ENCODE measurements around the gene OSBPL3. TPM values are rescaled to one million over a fixed set of nuclear protein-coding genes. Genes with fewer than 3 reads are reported as not detected.

Gene OSBPL3
- total RNA-seq, 4 donors from 2014 or later: 3.1 to 7.0 (median 5.3) TPM

DNA sequence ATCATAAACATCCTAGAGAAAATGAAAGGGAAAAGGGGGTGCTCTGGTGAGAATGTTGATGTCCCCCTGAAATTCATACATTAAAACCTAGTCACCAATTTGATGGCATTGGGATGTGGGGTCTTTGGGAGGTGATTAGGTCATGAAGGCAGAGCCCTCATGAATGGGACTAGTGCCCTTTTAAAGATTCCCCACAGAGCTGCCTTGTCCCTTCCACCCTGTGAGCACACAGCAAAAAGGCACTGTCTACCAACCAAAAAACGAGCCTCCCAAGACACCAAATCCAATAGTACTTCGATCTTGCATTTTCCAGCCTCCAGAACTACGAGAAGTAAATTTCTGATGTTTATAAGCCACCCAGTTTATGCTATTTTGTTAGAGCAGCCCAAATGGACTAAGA is 47.6 kb downstream of the OSBPL3 start:
- ATAC-seq (no peak), DNase-seq (no peak)
- Histone ChIP-seq H3K36me3 (no peaks in the 10 kb centered on the region), H3K9me3 (no peaks in the 10 kb centered on the region), H3K4me3 (no peak overlapping the region), H3K27ac (no peak overlapping the region), H3K4me1 (peaks cover 5 to 6% of the 10 kb centered on the region in 2 donors), H3K27me3 (no peaks in the 10 kb centered on the region)
- in situ Hi-C loops (cut with MboI; ENCODE audit: low sequenced_read_pairs in 4 of 4) (no loop called here), intact Hi-C loops (cut with DNase I; ENCODE audit: low total_unique reads) (no loop called here)
- TF ChIP-seq, protein P1, sequence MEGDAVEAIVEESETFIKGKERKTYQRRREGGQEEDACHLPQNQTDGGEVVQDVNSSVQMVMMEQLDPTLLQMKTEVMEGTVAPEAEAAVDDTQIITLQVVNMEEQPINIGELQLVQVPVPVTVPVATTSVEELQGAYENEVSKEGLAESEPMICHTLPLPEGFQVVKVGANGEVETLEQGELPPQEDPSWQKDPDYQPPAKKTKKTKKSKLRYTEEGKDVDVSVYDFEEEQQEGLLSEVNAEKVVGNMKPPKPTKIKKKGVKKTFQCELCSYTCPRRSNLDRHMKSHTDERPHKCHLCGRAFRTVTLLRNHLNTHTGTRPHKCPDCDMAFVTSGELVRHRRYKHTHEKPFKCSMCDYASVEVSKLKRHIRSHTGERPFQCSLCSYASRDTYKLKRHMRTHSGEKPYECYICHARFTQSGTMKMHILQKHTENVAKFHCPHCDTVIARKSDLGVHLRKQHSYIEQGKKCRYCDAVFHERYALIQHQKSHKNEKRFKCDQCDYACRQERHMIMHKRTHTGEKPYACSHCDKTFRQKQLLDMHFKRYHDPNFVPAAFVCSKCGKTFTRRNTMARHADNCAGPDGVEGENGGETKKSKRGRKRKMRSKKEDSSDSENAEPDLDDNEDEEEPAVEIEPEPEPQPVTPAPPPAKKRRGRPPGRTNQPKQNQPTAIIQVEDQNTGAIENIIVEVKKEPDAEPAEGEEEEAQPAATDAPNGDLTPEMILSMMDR (IDR thresholded peaks at IDR 0.05 in 4 of 5, conservative IDR thresholded peaks at IDR 0.05 in 1 of 5): no peak
- no peak for TF ChIP-seq POLR2A (IDR thresholded peaks at IDR 0.05)

DNA sequence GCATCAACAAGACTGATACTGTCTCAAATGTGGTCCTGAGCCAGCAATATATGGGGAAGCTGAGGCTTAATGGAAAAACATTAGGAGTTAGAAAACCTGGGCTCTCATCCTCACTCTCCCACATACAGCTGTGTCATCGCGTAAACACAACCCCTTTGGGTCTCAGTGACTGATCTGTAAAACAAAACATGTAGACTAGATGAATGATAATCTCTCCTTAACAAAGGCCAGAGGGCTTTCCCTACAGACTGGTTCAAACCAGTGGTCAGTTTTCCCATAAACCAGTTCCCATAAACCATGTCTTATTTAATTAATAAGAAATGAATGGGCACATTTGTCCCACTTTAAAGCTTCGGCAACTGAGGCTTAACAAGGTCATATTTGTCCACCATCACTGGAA is 48.1 kb downstream of the OSBPL3 start:
- TF ChIP-seq POLR2A (IDR thresholded peaks at IDR 0.05): no peak
- TF ChIP-seq, protein P1 (IDR thresholded peaks at IDR 0.05 in 4 of 5, conservative IDR thresholded peaks at IDR 0.05 in 1 of 5): no peak
- Histone ChIP-seq H3K4me3 (no peak overlapping the region), H3K36me3 (no peaks in the 10 kb centered on the region), H3K4me1 (peaks cover 10 to 11% of the 10 kb centered on the region in 2 donors), H3K9me3 (no peaks in the 10 kb centered on the region), H3K27ac (no peak overlapping the region), H3K27me3 (no peaks in the 10 kb centered on the region)
- ATAC-seq: no peak
- in situ Hi-C loops (cut with MboI; ENCODE audit: low sequenced_read_pairs in 4 of 4) (no loop called here), intact Hi-C loops (cut with DNase I; ENCODE audit: low total_unique reads) (no loop called here)
- no peak for DNase-seq

DNA sequence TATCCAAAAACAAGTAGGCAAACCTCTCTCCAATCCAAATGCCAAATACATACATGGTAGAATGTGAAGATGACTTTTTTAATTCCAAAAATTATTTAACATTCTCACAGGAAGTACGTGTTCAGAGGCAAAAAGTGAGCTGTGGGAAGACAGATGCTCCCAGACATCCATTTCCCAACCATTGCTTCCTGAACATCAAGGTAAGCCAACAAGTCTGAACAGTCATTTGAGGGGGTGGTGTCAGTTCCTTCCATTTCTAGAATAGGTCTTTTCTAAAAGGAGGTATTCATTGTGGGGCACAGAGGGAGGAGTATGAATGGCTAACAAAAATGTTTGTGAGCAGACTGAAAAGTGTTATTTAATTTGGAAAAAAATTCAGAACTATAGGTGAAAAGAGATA is 49.1 kb downstream of the OSBPL3 start:
- in situ Hi-C loops (cut with MboI; ENCODE audit: low sequenced_read_pairs in 4 of 4) (no loop called here), intact Hi-C loops (cut with DNase I; ENCODE audit: low total_unique reads) (no loop called here)
- ATAC-seq: no peak
- Histone ChIP-seq H3K4me1 (peaks cover 11 to 17% of the 10 kb centered on the region in 2 donors), H3K4me3 (no peak overlapping the region), H3K36me3 (no peaks in the 10 kb centered on the region), H3K9me3 (no peaks in the 10 kb centered on the region), H3K27me3 (no peaks in the 10 kb centered on the region), H3K27ac (no peak overlapping the region)
- TF ChIP-seq POLR2A (IDR thresholded peaks at IDR 0.05): no peak
- TF ChIP-seq, protein P1 (IDR thresholded peaks at IDR 0.05 in 4 of 5, conservative IDR thresholded peaks at IDR 0.05 in 1 of 5): no peak
- DNase-seq: no peak

DNA sequence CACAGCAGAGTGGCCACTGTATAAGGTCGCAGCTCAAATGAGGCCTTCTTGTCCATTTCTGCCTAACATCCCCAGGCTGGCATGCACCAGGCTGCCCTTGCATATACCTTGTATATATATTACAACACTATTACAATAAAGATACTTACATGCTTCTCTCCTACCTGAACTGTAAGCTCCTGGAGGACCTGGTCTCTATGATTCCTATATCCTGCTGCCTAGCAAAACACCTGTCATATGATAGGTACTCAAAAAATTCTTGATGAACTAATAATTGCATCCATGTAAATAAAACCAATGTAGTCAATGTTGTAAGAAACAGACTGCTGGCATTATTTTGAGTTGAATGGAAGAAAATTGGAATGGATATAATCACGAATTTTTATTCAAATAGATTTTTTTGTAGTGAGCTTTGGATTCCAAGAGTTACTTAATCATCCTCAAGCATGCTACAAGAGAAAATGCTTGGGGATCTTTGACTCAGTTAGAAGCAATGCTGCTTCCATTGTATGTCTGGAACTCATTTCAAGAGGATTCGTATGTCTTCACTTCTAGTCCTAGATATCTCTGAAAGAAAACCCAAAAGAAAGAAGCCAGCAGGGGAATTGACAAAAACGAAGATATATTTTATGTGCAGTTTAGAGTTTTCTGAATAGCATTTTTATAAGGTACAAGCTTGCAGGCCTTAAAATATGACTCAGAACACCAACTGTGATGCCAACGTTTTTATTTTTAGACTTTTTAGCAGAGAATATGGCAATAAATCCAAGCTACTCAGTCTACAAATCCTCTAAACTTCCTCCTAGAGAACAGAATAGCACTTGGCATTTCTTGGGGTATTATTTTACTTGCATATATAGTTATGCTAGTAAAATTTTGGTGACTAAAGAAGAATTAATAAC is 53.1 kb downstream of the OSBPL3 start:
- Histone ChIP-seq H3K27me3 (no peaks in the 10 kb centered on the region), H3K4me3 (no peak overlapping the region), H3K36me3 (no peaks in the 10 kb centered on the region), H3K4me1 (peaks cover 18 to 22% of the 10 kb centered on the region in 2 donors), H3K27ac (no peak overlapping the region), H3K9me3 (no peaks in the 10 kb centered on the region)
- TF ChIP-seq, protein P1 (IDR thresholded peaks at IDR 0.05 in 4 of 5, conservative IDR thresholded peaks at IDR 0.05 in 1 of 5): no peak
- TF ChIP-seq POLR2A (IDR thresholded peaks at IDR 0.05): no peak
- intact Hi-C loops (cut with DNase I; ENCODE audit: low total_unique reads) (no loop called here), in situ Hi-C loops (cut with MboI; ENCODE audit: low sequenced_read_pairs in 4 of 4) (no loop called here)
- DNase-seq: no peak
- ATAC-seq: no peak

Measured in gastrocnemius medialis (tissue), 4 donors.